H1 (cell line): ENCODE results near the gene LY86. TPM values are rescaled to one million over a fixed set of nuclear protein-coding genes. Genes with fewer than 3 reads are reported as not detected.

Experiments
- CHD1 ChIP-seq: IDR thresholded peaks from 2 replicates; pipeline ENCODE4 v1.6.1; 2012; ENCODE audit warnings: low read depth, low read length, improper control_type of control experiment
- CTBP2 ChIP-seq: IDR thresholded peaks from 2 replicates; pipeline ENCODE4 v1.7.0; 2011; ENCODE audit warnings: borderline replicate concordance, mild to moderate bottlenecking, moderate library complexity, mixed read lengths, low read length; ENCODE audit not compliant: insufficient read depth, insufficient read length
- EP300 ChIP-seq, 2 experiments: IDR thresholded peaks; 1 replicate in 1 of 2; 2 replicates in 1 of 2; pipeline ENCODE4 v1.6.1; 2011 to 2012; ENCODE audit warnings: low read depth in 2 of 2, low read length in 2 of 2, mild to moderate bottlenecking in 2 of 2, borderline replicate concordance in 1 of 2, inconsistent platforms in 1 of 2, moderate library complexity in 1 of 2
- HDAC6 ChIP-seq: IDR thresholded peaks from one replicate; pipeline ENCODE4 v1.7.1; 2012; ENCODE audit warnings: low read depth, mild to moderate bottlenecking, inconsistent platforms, low read length, moderate library complexity
- NRF1 ChIP-seq: IDR thresholded peaks from 2 replicates; pipeline ENCODE4 v1.6.1; 2011; ENCODE audit warnings: mild to moderate bottlenecking, low read depth, low read length, improper control_type of control experiment
- PHF8 ChIP-seq: fragments of 200-600 bp; sonication (generic); conservative IDR thresholded peaks from 2 replicates; pipeline ENCODE4 v1.7.1; 2012; ENCODE audit warnings: low read depth, mild to moderate bottlenecking, inconsistent platforms, low read length, moderate library complexity
- RFX5 ChIP-seq: IDR thresholded peaks from 2 replicates; pipeline ENCODE4 v1.6.1; 2011; ENCODE audit warnings: low read depth, low read length, improper control_type of control experiment, borderline replicate concordance
- SIX5 ChIP-seq: IDR thresholded peaks from 2 replicates; pipeline ENCODE4 v1.6.1; 2011; ENCODE audit warnings: mild to moderate bottlenecking, low read depth, low read length
- polyA plus RNA-seq, 7 experiments: library from polyadenylated mRNA; depleted of rRNA in 3 of 7; stranded (reverse) in 5 of 7; unstranded in 2 of 7; fragments of >200 nt in 5 of 7; fragments of 200-250 nt in 2 of 7; gene quantifications; 1 replicate in 5 of 7; 2 replicates in 1 of 7; 4 replicates in 1 of 7; pipeline versions ENCODE4 v1.2.1 to v1.2.3, GENCODE V29; 2011 to 2013; ENCODE audit warnings: missing spikeins in 2 of 7, mixed read lengths in 2 of 7
- total RNA-seq: library from RNA; stranded (reverse); fragmentation: NEBNext Ultra II Directional; extraction: Animal tissue kit (Norgen Biotek cat#: 25700); gene quantifications from 2 replicates; pipeline ENCODE4 v1.2.1, GENCODE V29; 2021

The LY86 gene
- total and polyA plus RNA-seq, 2 of the 8 experiments (the other 6 are each of a cell fraction or from before 2014, with no cell fraction given): not detected

- TF ChIP-seq HDAC6 (no peak), NRF1 (no peak), PHF8 (no peak), SIX5 (no peak), CHD1 (no peak), EP300 (IDR thresholded peaks at IDR 0.05; ENCODE audit: borderline replicate concordance in 1 of 2, low read depth in 2 of 2, low read length in 2 of 2) (no peak), RFX5 (no peak), CTBP2 (no peak)
These were observed 23.0 kb upstream of the LY86 start (continued) for GRCh38 chr6:6565488-6565887.
